ENCODE data around the gene RNGTT.

The RNGTT gene

DNA sequence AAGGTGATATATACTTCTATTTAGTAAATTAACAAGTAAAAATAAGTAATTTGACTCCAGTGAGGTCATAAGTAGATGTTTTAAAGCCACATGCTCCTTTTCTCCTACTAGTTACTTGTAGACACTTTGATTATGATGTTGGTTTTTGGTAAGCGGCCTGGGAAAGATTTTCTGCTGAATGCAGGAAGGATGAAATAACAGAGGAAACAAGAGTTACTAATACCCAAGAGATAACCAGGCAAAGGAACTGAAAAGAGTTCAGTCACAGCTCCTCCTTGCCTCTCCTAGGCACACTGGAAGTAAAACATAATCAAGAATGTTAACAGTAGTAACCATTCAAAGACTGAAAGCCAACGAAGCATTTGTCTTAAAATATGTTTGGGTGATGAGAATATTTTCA, 203.3 kb downstream of the RNGTT start:
- no peak for DNase-seq (ENCODE audit: low spot score)
- TF ChIP-seq, protein P1, sequence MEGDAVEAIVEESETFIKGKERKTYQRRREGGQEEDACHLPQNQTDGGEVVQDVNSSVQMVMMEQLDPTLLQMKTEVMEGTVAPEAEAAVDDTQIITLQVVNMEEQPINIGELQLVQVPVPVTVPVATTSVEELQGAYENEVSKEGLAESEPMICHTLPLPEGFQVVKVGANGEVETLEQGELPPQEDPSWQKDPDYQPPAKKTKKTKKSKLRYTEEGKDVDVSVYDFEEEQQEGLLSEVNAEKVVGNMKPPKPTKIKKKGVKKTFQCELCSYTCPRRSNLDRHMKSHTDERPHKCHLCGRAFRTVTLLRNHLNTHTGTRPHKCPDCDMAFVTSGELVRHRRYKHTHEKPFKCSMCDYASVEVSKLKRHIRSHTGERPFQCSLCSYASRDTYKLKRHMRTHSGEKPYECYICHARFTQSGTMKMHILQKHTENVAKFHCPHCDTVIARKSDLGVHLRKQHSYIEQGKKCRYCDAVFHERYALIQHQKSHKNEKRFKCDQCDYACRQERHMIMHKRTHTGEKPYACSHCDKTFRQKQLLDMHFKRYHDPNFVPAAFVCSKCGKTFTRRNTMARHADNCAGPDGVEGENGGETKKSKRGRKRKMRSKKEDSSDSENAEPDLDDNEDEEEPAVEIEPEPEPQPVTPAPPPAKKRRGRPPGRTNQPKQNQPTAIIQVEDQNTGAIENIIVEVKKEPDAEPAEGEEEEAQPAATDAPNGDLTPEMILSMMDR (conservative IDR thresholded peaks at IDR 0.05; ENCODE audit: low read depth), result no peak
- H3K27ac ChIP-seq, result no peak overlapping the region
- ChIA-PET POLR2A (ENCODE audit: low non-redundant PET) (interaction anchor here (0.6 kb wide), 1 partner anchor 148 kb away, joined by 3 read pairs; no protein-coding TSS in a partner anchor), CTCF (interaction anchor here (0.6 kb wide), 1 partner anchor 19 kb away, joined by 4 read pairs; no protein-coding TSS in a partner anchor)

GRCh38 chr6:88750936-88751335, 212.5 kb downstream of the RNGTT start:
- ChIA-PET CTCF (no interaction called here), POLR2A (ENCODE audit: low non-redundant PET) (no interaction called here)
- TF ChIP-seq, protein P1 (conservative IDR thresholded peaks at IDR 0.05; ENCODE audit: low read depth), result no peak
- no peak for DNase-seq (ENCODE audit: low spot score)
- H3K27ac ChIP-seq, result no peak overlapping the region

DNA sequence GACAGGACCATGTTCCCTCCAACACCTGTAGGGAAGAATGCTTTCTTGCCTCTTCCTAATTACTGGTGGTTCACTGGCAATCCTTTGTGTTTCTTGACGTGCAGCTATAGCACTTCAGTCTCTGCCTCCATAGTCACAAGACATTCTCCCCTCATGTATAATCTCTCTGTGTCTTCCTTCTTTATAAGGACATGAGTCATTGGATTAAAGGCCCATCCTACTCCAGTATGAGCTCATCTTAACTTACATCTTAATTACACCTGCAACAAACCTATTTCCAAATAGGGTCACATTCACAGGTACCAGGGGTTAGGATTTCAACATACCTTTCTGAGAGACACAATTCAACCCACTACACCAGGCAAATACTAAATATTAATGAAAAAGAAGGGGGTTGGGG, 213.6 kb downstream of the RNGTT start:
- POLR2A ChIA-PET (ENCODE audit: low non-redundant PET), result no interaction called here
- CTCF ChIA-PET, result no interaction called here
- no peak for DNase-seq (ENCODE audit: low spot score)
- H3K27ac ChIP-seq, result no peak overlapping the region
- TF ChIP-seq, protein P1 (conservative IDR thresholded peaks at IDR 0.05; ENCODE audit: low read depth), result no peak

DNA sequence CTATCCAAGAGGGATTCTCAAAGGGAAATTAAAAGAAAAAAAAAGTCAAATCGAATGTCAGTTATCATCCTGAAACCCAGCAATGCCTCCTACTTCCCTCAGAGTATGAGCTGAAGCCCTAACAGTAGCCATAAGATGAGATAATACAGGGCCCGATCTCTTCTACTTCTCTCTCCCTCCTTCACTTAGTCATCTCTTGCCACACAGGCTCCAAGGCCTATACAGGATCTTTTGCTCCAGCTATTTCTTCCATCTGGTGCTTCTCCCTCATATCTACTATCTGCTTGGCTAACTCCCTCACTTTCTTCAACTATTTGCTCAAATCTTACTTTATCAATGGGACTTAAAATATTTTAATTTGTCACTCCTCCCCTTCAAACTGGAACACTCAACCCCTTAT, 215.3 kb downstream of the RNGTT start:
- H3K27ac ChIP-seq, result no peak overlapping the region
- TF ChIP-seq, protein P1 (conservative IDR thresholded peaks at IDR 0.05; ENCODE audit: low read depth), result no peak
- ChIA-PET CTCF (interaction anchor here (1.1 kb wide), 1 partner anchor 12 kb away, joined by 5 read pairs; no protein-coding TSS in a partner anchor), POLR2A (ENCODE audit: low non-redundant PET) (no interaction called here)
- no peak for DNase-seq (ENCODE audit: low spot score)

DNA sequence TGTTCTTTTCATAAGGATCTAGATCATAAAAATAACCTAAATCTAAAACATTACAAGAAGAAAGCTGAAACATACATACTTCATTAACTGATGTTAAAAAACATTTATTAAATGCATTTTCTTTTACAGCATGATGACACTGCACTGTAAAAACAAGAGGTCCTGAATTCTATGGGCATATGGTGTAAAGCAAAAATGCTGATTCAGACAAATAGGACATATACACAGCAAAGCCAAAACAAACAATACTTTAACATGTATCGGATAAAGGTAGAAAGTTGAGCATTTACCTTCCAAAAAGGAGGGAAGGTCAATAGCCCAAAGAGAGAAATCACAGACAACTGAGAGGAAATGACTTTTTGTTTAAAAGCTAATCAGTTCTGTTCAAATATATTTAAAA, 221.5 kb downstream of the RNGTT start:
- ChIA-PET CTCF (interaction anchor here (0.6 kb wide), 1 partner anchor 14 kb away, joined by 3 read pairs; no protein-coding TSS in a partner anchor), POLR2A (ENCODE audit: low non-redundant PET) (no interaction called here)
- H3K27ac ChIP-seq, result no peak overlapping the region
- no peak for DNase-seq (ENCODE audit: low spot score)
- TF ChIP-seq, protein P1 (conservative IDR thresholded peaks at IDR 0.05; ENCODE audit: low read depth), result no peak

DNA sequence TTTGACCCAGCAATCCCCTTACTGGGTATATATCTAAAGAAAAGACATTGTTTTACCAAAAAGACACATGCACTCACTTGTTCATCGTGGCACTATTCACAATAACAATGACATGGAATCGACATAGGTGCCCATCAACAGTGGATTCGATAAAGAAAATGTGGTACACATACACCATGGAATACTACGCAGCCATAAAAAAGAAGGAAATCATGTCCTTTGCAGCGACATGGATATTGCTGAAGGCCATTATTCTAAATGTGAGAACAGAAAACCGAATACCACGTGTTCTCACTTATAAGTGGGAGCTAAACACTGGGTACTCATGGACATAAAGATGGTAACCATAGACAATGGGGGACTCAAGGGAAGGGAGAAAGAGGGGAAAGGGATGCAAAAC, 222.3 kb downstream of the RNGTT start:
- no peak overlapping the region for H3K27ac ChIP-seq
- no peak for DNase-seq (ENCODE audit: low spot score)
- ChIA-PET CTCF (interaction anchor here (0.6 kb wide), 1 partner anchor 196 kb away, joined by 4 read pairs; no protein-coding TSS in a partner anchor), POLR2A (ENCODE audit: low non-redundant PET) (no interaction called here)
- TF ChIP-seq, protein P1 (conservative IDR thresholded peaks at IDR 0.05; ENCODE audit: low read depth), result no peak
